Fibroblast of lung (primary cell): ENCODE results near the gene MAGI2. TPM values are rescaled to one million over a fixed set of nuclear protein-coding genes. Genes with fewer than 3 reads are reported as not detected.
A peak's percentile ranks its signal among the peaks of the same experiment; 100 is the strongest.

Experiments used
- DNase-seq, 2 donors: peaks; one replicate each; pipeline versions ENCODE4 v3.0.0 to v3.0.0-alpha.2; 2010; ENCODE audit warnings: low read depth in 2 of 2
- H2AFZ ChIP-seq: 2 replicates; pipeline ENCODE4 v1.5.1; 2012; ENCODE audit warnings: low read length, control low read depth, inconsistent platforms
- H3K27ac ChIP-seq: 2 replicates; pipeline ENCODE4 v1.5.1; 2011; ENCODE audit warnings: low read length, control low read depth; ENCODE audit not compliant: insufficient read depth
- H3K27me3 ChIP-seq: 2 replicates; pipeline ENCODE4 v1.5.1; 2011; ENCODE audit warnings: mild to moderate bottlenecking, low read length; ENCODE audit not compliant: control insufficient read depth, insufficient read depth
- H3K36me3 ChIP-seq: 2 replicates; pipeline ENCODE4 v1.5.1; 2011; ENCODE audit warnings: low read length; ENCODE audit not compliant: control insufficient read depth, insufficient read depth
- H3K4me1 ChIP-seq: 2 replicates; pipeline ENCODE4 v1.5.1; 2011; ENCODE audit warnings: low read length; ENCODE audit not compliant: control insufficient read depth, insufficient read depth; ENCODE audit errors: extremely low read depth
- H3K4me2 ChIP-seq: 2 replicates; pipeline ENCODE4 v1.5.1; 2011; ENCODE audit warnings: low read length, control low read depth; ENCODE audit not compliant: insufficient read depth; ENCODE audit errors: extremely low read depth
- H3K4me3 ChIP-seq, 4 experiments: fragments of 200-600 bp in 1 of 4; sonication (generic) in 1 of 4; replicated peaks in 1 of 4; 2 replicates each; pipeline ENCODE4 v1.5.1; 2011 to 2016; ENCODE audit warnings: low read length in 4 of 4, low read depth in 3 of 4, mild to moderate bottlenecking in 3 of 4, control low read depth in 2 of 4, inconsistent platforms in 1 of 4, mixed read lengths in 1 of 4; ENCODE audit not compliant: insufficient read depth in 1 of 4; ENCODE audit errors: control extremely low read depth in 1 of 4
- H3K79me2 ChIP-seq: 2 replicates; pipeline ENCODE4 v1.5.1; 2012; ENCODE audit warnings: mild to moderate bottlenecking, low read length, inconsistent platforms; ENCODE audit not compliant: control insufficient read depth, insufficient read depth
- H3K9ac ChIP-seq: 2 replicates; pipeline ENCODE4 v1.5.1; 2011; ENCODE audit warnings: mild to moderate bottlenecking, low read length, control low read depth; ENCODE audit not compliant: insufficient read depth
- H3K9me3 ChIP-seq: 2 replicates; pipeline ENCODE4 v1.5.1; 2012; ENCODE audit warnings: low read depth, low read length; ENCODE audit not compliant: control insufficient read depth, insufficient read depth
- H4K20me1 ChIP-seq: 2 replicates; pipeline ENCODE4 v1.5.1; 2011; ENCODE audit warnings: low read length; ENCODE audit not compliant: control insufficient read depth, insufficient read depth; ENCODE audit errors: extremely low read depth
- EZH2 ChIP-seq: IDR thresholded peaks from 2 replicates; pipeline ENCODE4 v1.5.1; 2012; ENCODE audit warnings: low read length, control low read depth, mild to moderate bottlenecking; ENCODE audit errors: missing control alignments
- polyA plus RNA-seq, 2 donors: library from polyadenylated mRNA; depleted of rRNA in 1 of 2; stranded (reverse) in 1 of 2; unstranded in 1 of 2; fragments of >200 nt; gene quantifications; 2 replicates each; pipeline ENCODE4 v1.2.1, GENCODE V29; 2011 to 2012; ENCODE audit warnings: missing spikeins in 1 of 2
- total RNA-seq: library from RNA; depleted of rRNA; stranded (reverse); fragments of >200 nt; gene quantifications from 2 replicates; pipeline ENCODE4 v1.2.1, GENCODE V29; 2014
- TF ChIP-seq, protein P1 (sequence below), 2 donors: IDR thresholded peaks in 1 of 2; conservative IDR thresholded peaks in 1 of 2; 1 replicate in 1 of 2; 2 replicates in 1 of 2; pipeline ENCODE4 v1.5.1; 2011 to 2012; ENCODE audit warnings: low read length in 2 of 2, control low read depth in 1 of 2, inconsistent platforms in 1 of 2, low read depth in 1 of 2, mild to moderate bottlenecking in 1 of 2

MAGI2 gene
- total and polyA plus RNA-seq, 2 donors (not counting 1 experiment from before 2014, with no cell fraction given): 1.8 to 17.0 TPM

DNA sequence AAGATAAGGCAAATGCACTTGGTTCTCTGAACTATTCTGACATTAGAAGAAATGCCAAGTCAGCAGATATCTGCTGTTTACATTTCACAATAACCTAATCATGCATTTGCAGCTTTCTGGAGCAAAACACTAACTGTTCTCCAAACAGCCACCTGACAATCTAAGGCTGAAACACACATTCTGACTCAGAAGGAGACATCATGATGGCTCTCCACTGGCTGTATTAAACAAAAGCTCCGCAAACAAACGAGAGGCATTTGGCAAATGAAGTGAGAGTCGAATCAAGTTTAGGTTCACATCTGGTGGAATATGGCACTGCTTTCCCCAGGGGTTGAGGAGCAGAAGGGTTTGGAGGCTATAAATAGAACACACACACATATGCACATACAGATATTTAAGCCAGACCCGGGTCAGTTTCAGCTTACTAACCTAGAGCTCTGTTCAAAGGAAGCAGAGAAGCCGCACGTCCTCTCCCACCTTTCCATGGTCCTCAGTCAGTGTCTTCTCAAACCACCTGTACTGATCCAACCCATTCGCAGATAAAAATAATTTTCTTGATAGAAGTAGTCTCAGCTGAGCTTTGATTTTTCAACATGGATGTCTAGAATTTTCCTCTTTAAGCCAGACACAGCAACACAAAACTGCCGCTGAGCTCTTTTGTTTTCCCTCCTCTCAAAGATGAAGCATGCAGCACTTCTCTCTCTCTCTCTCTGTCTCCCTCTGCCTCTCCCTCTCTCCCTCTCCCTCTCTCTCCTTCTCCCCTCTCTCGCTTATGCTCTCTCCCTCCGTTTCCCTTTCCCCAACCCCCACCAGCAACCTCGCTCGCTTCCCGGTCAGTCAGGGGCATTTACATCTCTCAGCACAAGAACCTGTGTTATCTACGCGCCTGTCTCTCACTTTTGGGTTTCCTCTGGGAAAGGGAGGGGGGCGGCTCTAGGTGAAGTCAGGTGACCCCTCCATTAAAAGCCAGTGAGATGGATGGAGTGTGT lies 682.8 kb downstream of the MAGI2 start:
- Histone ChIP-seq H3K27me3 (no peaks in the 10 kb centered on the region), H3K36me3 (no peaks in the 10 kb centered on the region), H4K20me1 (no peaks in the 10 kb centered on the region), H3K4me3 (peak overlapping the region; percentile 15 to 63 (median 39)), H3K9ac (peak overlapping the region; percentile 18), H3K4me1 (no peaks in the 10 kb centered on the region), H3K27ac (no peak overlapping the region), H3K79me2 (no peaks in the 10 kb centered on the region), H3K4me2 (peak overlapping the region; percentile 60), H3K9me3 (no peaks in the 10 kb centered on the region), H2AFZ (peak overlapping the region; percentile 75)
- DNase-seq: peak; percentile 26 to 59
- TF ChIP-seq EZH2: no peak
- TF ChIP-seq, protein P1, sequence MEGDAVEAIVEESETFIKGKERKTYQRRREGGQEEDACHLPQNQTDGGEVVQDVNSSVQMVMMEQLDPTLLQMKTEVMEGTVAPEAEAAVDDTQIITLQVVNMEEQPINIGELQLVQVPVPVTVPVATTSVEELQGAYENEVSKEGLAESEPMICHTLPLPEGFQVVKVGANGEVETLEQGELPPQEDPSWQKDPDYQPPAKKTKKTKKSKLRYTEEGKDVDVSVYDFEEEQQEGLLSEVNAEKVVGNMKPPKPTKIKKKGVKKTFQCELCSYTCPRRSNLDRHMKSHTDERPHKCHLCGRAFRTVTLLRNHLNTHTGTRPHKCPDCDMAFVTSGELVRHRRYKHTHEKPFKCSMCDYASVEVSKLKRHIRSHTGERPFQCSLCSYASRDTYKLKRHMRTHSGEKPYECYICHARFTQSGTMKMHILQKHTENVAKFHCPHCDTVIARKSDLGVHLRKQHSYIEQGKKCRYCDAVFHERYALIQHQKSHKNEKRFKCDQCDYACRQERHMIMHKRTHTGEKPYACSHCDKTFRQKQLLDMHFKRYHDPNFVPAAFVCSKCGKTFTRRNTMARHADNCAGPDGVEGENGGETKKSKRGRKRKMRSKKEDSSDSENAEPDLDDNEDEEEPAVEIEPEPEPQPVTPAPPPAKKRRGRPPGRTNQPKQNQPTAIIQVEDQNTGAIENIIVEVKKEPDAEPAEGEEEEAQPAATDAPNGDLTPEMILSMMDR (conservative IDR thresholded peaks at IDR 0.05 in 1 of 2, IDR thresholded peaks at IDR 0.05 in 1 of 2; ENCODE audit: low read depth in 1 of 2, low read length in 2 of 2): no peak

DNA sequence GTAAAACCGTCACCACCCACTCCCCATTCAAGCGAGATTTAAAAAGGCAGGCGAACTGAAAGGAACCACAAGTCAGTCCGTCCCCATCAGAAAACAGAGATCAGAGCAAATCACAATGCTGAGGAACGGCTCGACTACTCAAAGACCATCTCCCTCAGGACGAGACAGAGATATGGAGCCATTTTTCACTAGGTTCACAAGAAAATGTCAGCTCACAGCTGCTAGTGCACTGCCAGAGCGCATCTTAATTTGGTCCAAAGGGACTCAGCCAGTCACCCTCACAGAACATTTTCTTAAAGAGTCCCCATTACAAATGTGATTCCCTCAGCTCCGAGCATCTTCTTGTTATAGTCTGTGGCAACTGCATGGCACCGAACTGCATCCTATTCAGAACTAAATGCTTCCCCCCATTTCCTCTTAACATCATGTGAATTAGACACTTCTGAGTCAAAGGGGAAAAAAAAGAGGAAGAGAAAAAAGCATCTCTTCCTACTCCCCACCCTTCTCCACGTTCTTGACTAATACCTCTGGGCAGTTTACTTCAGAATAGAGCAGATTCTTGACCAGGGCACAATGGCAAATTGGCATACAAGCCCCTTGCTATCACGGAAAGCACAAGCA lies 683.9 kb downstream of the MAGI2 start:
- TF ChIP-seq, protein P1 (conservative IDR thresholded peaks at IDR 0.05 in 1 of 2, IDR thresholded peaks at IDR 0.05 in 1 of 2; ENCODE audit: low read depth in 1 of 2, low read length in 2 of 2): no peak
- no peak for TF ChIP-seq EZH2
- no peaks in the 10 kb centered on the region for H4K20me1 ChIP-seq
- no peaks in the 10 kb centered on the region for H3K9me3 ChIP-seq
- no peaks in the 10 kb centered on the region for H3K4me1 ChIP-seq
- no peaks in the 10 kb centered on the region for H3K36me3 ChIP-seq
- peak overlapping the region; percentile 56 for H2AFZ ChIP-seq
- H3K4me3 ChIP-seq: peak overlapping the region; percentile 19 to 63 (median 46)
- no peaks in the 10 kb centered on the region for H3K27me3 ChIP-seq
- H3K9ac ChIP-seq: no peak overlapping the region
- peak in 1 of 2 donors; percentile 13 for DNase-seq
- H3K4me2 ChIP-seq: peak overlapping the region; percentile 60
- H3K79me2 ChIP-seq: no peaks in the 10 kb centered on the region
- H3K27ac ChIP-seq: no peak overlapping the region

DNA sequence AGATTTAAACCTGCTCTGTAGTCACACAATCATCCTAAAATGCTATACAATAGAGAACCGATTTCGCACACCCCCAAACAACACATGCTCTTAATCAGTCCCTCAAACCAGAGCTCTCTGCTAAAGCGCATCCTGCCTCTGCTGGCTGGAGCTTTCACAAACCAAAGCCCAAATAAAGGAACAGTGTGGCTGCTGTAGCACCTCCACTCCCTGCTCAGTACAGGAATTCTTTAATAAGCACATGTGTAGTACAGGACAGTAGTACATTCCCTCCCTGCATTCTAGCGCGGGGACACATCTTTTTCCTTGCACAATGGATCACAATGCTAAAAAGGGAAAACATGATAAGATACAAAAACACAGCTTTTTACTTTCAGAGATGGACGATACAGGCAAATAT lies 684.6 kb downstream of the MAGI2 start:
- H3K27ac ChIP-seq: no peak overlapping the region
- H3K4me1 ChIP-seq: no peaks in the 10 kb centered on the region
- no peak overlapping the region for H2AFZ ChIP-seq
- H3K27me3 ChIP-seq: no peaks in the 10 kb centered on the region
- TF ChIP-seq, protein P1 (conservative IDR thresholded peaks at IDR 0.05 in 1 of 2, IDR thresholded peaks at IDR 0.05 in 1 of 2; ENCODE audit: low read depth in 1 of 2, low read length in 2 of 2): no peak
- TF ChIP-seq EZH2: no peak
- peak overlapping the region; percentile 60 for H3K4me2 ChIP-seq
- H3K9me3 ChIP-seq: no peaks in the 10 kb centered on the region
- H4K20me1 ChIP-seq: no peaks in the 10 kb centered on the region
- DNase-seq: no peak
- H3K9ac ChIP-seq: no peak overlapping the region
- H3K36me3 ChIP-seq: no peaks in the 10 kb centered on the region
- H3K4me3 ChIP-seq: peak overlapping the region in 3 of 4 experiments; percentile 19 to 63 (median 52)
- H3K79me2 ChIP-seq: no peaks in the 10 kb centered on the region
